ENCODE measurements around the gene FNDC3B.

FNDC3B gene

GRCh38 chr3:172070269-172070668 is 30.9 kb downstream of the FNDC3B start:
- Histone ChIP-seq H3K4me3 (ENCODE audit: low read depth, low read length) (no peak overlapping the region), H3K27ac (ENCODE audit: extremely low read depth, low read depth, low read length) (no peak overlapping the region), H3K36me3 (ENCODE audit: control insufficient read depth in 2 of 2, insufficient read depth in 1 of 2, low read length in 2 of 2) (no peaks in the 10 kb centered on the region), H3K4me1 (ENCODE audit: control insufficient read depth, insufficient read depth, low read length) (peaks cover 3% of the 10 kb centered on the region), H3K9me3 (ENCODE audit: control insufficient read depth, insufficient read depth, low read depth, low read length) (no peaks in the 10 kb centered on the region)
- ChIA-PET POLR2A (no interaction called here), CTCF (interaction anchor here (1.0 kb wide), 1 partner anchor 47 kb away, joined by 3 read pairs; no protein-coding TSS in a partner anchor)
- TF ChIP-seq HOXC10 (CRISPR knock-in tag; IDR thresholded peaks at IDR 0.05) (no peak), ZNF121 (tag by site-specific recombination; IDR thresholded peaks at IDR 0.05) (no peak), ZNF701 (tag by site-specific recombination; IDR thresholded peaks at IDR 0.05) (no peak), ZNF449 (tag by site-specific recombination; IDR thresholded peaks at IDR 0.05) (no peak), ZNF112 (tag by site-specific recombination; IDR thresholded peaks at IDR 0.05) (no peak), ZBTB7A (tag by site-specific recombination; IDR thresholded peaks at IDR 0.05; ENCODE audit: low read depth) (no peak), ZNF146 (tag by site-specific recombination; IDR thresholded peaks at IDR 0.05) (no peak), ZNF501 (tag by site-specific recombination; IDR thresholded peaks at IDR 0.05) (no peak), ZNF18 (tag by site-specific recombination; IDR thresholded peaks at IDR 0.05) (no peak), ZFP37 (tag by site-specific recombination; IDR thresholded peaks at IDR 0.05) (no peak), ZNF571 (tag by site-specific recombination; IDR thresholded peaks at IDR 0.05) (no peak), ZNF558 (tag by site-specific recombination; IDR thresholded peaks at IDR 0.05) (no peak), ZBTB17 (tag by site-specific recombination; IDR thresholded peaks at IDR 0.05) (no peak), ZNF707 (tag by site-specific recombination; IDR thresholded peaks at IDR 0.05) (no peak), ZNF521 (tag by site-specific recombination; IDR thresholded peaks at IDR 0.05) (no peak)

GRCh38 chr3:172070802-172071201 is 31.4 kb downstream of the FNDC3B start:
- H3K36me3 ChIP-seq (ENCODE audit: control insufficient read depth in 2 of 2, insufficient read depth in 1 of 2, low read length in 2 of 2): no peaks in the 10 kb centered on the region
- H3K27ac ChIP-seq (ENCODE audit: extremely low read depth, low read depth, low read length): no peak overlapping the region
- no peak overlapping the region for H3K4me3 ChIP-seq (ENCODE audit: low read depth, low read length)
- POLR2A ChIA-PET: no interaction called here
- H3K4me1 ChIP-seq (ENCODE audit: control insufficient read depth, insufficient read depth, low read length): peaks cover 3% of the 10 kb centered on the region
- H3K9me3 ChIP-seq (ENCODE audit: control insufficient read depth, insufficient read depth, low read depth, low read length): no peaks in the 10 kb centered on the region
- CTCF ChIA-PET: interaction anchor here (1.0 kb wide), 1 partner anchor 46 kb away, joined by 3 read pairs; no protein-coding TSS in a partner anchor
- TF ChIP-seq PATZ1 (tag by site-specific recombination; IDR thresholded peaks at IDR 0.05) (no peak), SALL2 (tag by site-specific recombination; IDR thresholded peaks at IDR 0.05; ENCODE audit: borderline replicate concordance) (no peak), ZNF423 (tag by site-specific recombination; IDR thresholded peaks at IDR 0.05) (no peak), ZNF785 (tag by site-specific recombination; IDR thresholded peaks at IDR 0.05) (no peak), ZNF16 (tag by site-specific recombination; IDR thresholded peaks at IDR 0.05; ENCODE audit: low read depth) (no peak), ZNF548 (tag by site-specific recombination; IDR thresholded peaks at IDR 0.05) (no peak), ZFP37 (tag by site-specific recombination; IDR thresholded peaks at IDR 0.05) (no peak), ZNF211 (tag by site-specific recombination; IDR thresholded peaks at IDR 0.05; ENCODE audit: low read depth) (no peak), TSHZ1 (tag by site-specific recombination; IDR thresholded peaks at IDR 0.05; ENCODE audit: borderline replicate concordance) (no peak), PBX3 (CRISPR knock-in tag; IDR thresholded peaks at IDR 0.05) (no peak), ZNF654 (tag by site-specific recombination; IDR thresholded peaks at IDR 0.05; ENCODE audit: low read depth) (no peak), YY1 (tag by site-specific recombination; IDR thresholded peaks at IDR 0.05) (no peak)
